Natural killer cell (primary cell): ENCODE data around the gene GRB10. TPM values are rescaled to one million over a fixed set of nuclear protein-coding genes. Genes with fewer than 3 reads are reported as not detected.

Experiments
- ATAC-seq, 3 donors: fragments of 150-1000 bp in 2 of 3; fragments of 200-7000 bp in 1 of 3; cut with Tn5 transposase; 1 replicate in 1 of 3; 2 replicates in 2 of 3; pipeline ENCODE4 v1.10.0; 2021; ENCODE audit warnings: mild to moderate bottlenecking in 2 of 3, moderate library complexity in 2 of 3
- DNase-seq, 2 donors: peaks; one replicate each; pipeline versions ENCODE4 v3.0.0 to v3.0.0-alpha.2; 2013 to 2021; ENCODE audit warnings: mixed read lengths in 1 of 2
- H3K27ac ChIP-seq: one replicate; pipeline ENCODE4 v1.5.1; 2013; ENCODE audit warnings: mild to moderate bottlenecking, low read length
- H3K27me3 ChIP-seq: one replicate; pipeline ENCODE4 v1.6.1; 2013; ENCODE audit warnings: low read length; ENCODE audit not compliant: control insufficient read depth, insufficient read depth
- H3K36me3 ChIP-seq: one replicate; pipeline ENCODE4 v1.6.1; 2013; ENCODE audit warnings: low read length; ENCODE audit not compliant: control insufficient read depth, insufficient read depth
- H3K4me1 ChIP-seq: one replicate; pipeline ENCODE4 v1.6.1; 2013; ENCODE audit warnings: low read length; ENCODE audit not compliant: control insufficient read depth, insufficient read depth
- H3K4me3 ChIP-seq: one replicate; pipeline ENCODE4 v1.5.1; 2013; ENCODE audit warnings: low read length
- H3K9me3 ChIP-seq: one replicate; pipeline ENCODE4 v1.6.1; 2013; ENCODE audit warnings: low read length; ENCODE audit not compliant: control insufficient read depth, insufficient read depth
- H3K27ac Mint-ChIP-seq, 2 donors: one replicate each; pipeline ENCODE4 v1.8.0; 2022; ENCODE audit warnings: mild to moderate bottlenecking in 2 of 2, mixed read lengths in 2 of 2, moderate library complexity in 1 of 2
- H3K27me3 Mint-ChIP-seq, 2 donors: one replicate each; pipeline ENCODE4 v1.8.0; 2022; ENCODE audit warnings: low read depth in 2 of 2, mixed read lengths in 2 of 2
- H3K36me3 Mint-ChIP-seq: one replicate; pipeline ENCODE4 v1.8.0; 2022; ENCODE audit warnings: mixed read lengths
- H3K4me1 Mint-ChIP-seq, 2 donors: one replicate each; pipeline ENCODE4 v1.8.0; 2022; ENCODE audit warnings: mixed read lengths in 2 of 2
- H3K4me3 Mint-ChIP-seq: one replicate; pipeline ENCODE4 v1.8.0; 2022; ENCODE audit warnings: mild to moderate bottlenecking, moderate library complexity, mixed read lengths
- H3K9me3 Mint-ChIP-seq, 2 donors: one replicate each; pipeline ENCODE4 v1.8.0; 2022; ENCODE audit warnings: mixed read lengths in 2 of 2
- WGBS: methylation state at CpG from one replicate; pipeline ENCODE4 v1.1.7; 2013; ENCODE audit warnings: missing lambda C conversion rate; ENCODE audit not compliant: insufficient coverage; 5-methylcytosine and 5-hydroxymethylcytosine counted together
- intact Hi-C: fragments of 100-400 bp; cut with micrococcal nuclease; formaldehyde crosslinking; loops from one replicate; pipeline ENCODE4 v1.14.2; 2022
- total RNA-seq, 4 donors: library from RNA; stranded (reverse); fragments of 120-200 nt in 1 of 4; gene quantifications; one replicate each; pipeline versions ENCODE4 v1.2.3 to v1.2.4, GENCODE V29; 2013 to 2022
- TF ChIP-seq, protein P1 (sequence below): fragments of 200-600 bp; IDR thresholded peaks from one replicate; pipeline ENCODE4 v1.8.0; 2022; ENCODE audit warnings: antibody characterized with exemption

The GRB10 gene
- total RNA-seq, 3 donors from 2014 or later (not counting 1 experiment from before 2014, with no cell fraction given), result 0.16 to 24.4 (median 1.4) TPM

DNA sequence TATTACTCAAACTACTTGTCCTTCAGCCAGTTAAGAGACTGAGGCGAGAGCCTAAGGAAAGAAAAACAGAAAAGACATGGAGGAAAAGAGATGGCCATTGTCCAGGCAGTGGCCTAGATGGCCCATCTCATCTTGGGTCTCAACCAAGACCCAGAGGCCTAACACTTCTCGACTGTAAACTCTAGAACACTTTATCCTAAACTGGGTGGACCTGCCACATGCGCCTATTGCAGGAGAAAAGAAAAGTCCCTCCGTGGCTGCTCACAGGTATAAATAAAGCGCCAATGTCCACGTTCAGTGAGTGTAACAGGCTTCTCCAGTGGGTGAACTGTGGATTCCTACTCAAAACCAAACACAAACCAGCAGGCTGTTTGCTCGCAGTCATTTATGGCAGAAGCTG, 124.8 kb downstream of the GRB10 start:
- H3K27me3 ChIP-seq, result no peaks in the 10 kb centered on the region
- no peak for DNase-seq
- no peak overlapping the region for H3K27ac Mint-ChIP-seq
- H3K9me3 ChIP-seq, result no peaks in the 10 kb centered on the region
- H3K27me3 Mint-ChIP-seq, result peaks cover 0 to 5% of the 10 kb centered on the region in 2 donors
- H3K27ac ChIP-seq, result no peak overlapping the region
- H3K4me1 ChIP-seq, result peaks cover 38% of the 10 kb centered on the region
- no peaks in the 10 kb centered on the region for H3K9me3 Mint-ChIP-seq
- intact Hi-C loops, result no loop called here
- H3K4me3 Mint-ChIP-seq, result no peak overlapping the region
- no peaks in the 10 kb centered on the region for H3K36me3 ChIP-seq
- H3K4me3 ChIP-seq, result no peak overlapping the region
- ATAC-seq, result no peak
- H3K36me3 Mint-ChIP-seq, result no peaks in the 10 kb centered on the region
- H3K4me1 Mint-ChIP-seq, result peaks cover 35 to 36% of the 10 kb centered on the region in 2 donors
- 94% methylated on average over 6 of the region's 7 CpGs for WGBS
- TF ChIP-seq, protein P1, sequence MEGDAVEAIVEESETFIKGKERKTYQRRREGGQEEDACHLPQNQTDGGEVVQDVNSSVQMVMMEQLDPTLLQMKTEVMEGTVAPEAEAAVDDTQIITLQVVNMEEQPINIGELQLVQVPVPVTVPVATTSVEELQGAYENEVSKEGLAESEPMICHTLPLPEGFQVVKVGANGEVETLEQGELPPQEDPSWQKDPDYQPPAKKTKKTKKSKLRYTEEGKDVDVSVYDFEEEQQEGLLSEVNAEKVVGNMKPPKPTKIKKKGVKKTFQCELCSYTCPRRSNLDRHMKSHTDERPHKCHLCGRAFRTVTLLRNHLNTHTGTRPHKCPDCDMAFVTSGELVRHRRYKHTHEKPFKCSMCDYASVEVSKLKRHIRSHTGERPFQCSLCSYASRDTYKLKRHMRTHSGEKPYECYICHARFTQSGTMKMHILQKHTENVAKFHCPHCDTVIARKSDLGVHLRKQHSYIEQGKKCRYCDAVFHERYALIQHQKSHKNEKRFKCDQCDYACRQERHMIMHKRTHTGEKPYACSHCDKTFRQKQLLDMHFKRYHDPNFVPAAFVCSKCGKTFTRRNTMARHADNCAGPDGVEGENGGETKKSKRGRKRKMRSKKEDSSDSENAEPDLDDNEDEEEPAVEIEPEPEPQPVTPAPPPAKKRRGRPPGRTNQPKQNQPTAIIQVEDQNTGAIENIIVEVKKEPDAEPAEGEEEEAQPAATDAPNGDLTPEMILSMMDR, result no peak

DNA sequence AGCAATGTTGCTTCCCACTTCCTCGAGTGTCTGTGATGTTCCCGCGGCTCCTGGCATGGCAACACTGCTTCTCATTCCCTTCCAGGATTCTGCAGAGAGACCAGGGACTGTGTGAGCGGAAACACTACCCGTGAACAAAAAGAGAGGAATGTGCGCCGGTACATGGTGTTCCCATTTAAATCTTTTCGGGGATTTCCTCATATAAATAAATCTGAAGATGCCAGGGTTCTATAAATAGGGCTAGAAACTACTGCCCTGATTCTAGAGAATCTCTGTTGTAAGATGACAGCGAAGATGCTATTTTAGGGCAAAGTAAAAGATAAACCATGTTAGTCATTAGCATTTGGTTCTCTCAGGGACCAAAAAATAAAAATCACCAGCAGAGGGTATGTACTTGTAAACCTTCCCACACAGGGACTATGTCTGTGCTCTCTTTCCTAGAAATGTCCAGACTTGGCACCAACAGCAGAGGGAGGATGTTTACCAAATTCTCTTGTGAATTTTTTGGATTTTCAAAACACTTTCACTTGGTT, 125.3 kb downstream of the GRB10 start:
- H3K4me3 Mint-ChIP-seq, result no peak overlapping the region
- intact Hi-C loops, result no loop called here
- peaks cover 30 to 31% of the 10 kb centered on the region in 2 donors for H3K4me1 Mint-ChIP-seq

DNA sequence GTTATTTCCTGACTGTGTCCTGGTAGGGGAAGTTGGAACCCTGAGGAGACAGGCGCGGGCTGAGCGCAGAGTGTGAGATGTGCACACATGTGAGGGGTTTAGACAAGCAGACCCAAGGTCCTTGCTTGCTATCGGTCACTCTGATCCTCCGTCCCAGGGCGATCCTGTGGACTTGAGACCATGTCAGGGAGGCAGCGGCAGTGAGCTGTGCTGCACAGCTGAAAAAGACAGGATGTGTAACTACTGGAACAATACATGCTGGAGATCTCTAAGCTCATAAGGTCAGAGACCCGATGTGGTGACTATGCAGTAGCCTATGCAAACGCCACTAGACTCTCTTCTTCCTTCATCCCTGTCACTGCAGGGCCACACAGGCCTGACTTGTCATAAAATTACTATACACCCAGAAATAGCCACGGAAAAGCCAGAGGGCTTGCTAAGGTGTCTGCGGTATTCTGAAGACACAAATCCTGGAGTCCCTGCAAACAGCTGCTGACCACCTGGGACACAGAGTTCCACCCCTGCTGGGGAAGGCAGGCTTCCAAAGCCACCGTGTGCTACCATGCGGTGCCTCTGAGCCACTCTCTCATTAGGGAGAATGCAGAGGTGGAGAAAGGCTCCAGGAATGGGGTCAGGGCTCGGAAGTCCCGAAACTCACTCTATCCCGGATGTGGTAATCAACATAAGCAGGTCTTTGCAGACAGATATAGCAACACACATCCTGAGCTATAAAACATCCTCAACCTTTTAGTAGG, 126.4 kb downstream of the GRB10 start:
- Histone ChIP-seq H3K4me1 (peaks cover 22% of the 10 kb centered on the region), H3K4me3 (no peak overlapping the region), H3K27me3 (no peaks in the 10 kb centered on the region), H3K9me3 (no peaks in the 10 kb centered on the region), H3K27ac (no peak overlapping the region), H3K36me3 (no peaks in the 10 kb centered on the region)
- H3K4me1 Mint-ChIP-seq, result peaks cover 20% of the 10 kb centered on the region in 2 donors
- H3K27me3 Mint-ChIP-seq, result peaks cover 0 to 5% of the 10 kb centered on the region in 2 donors
- no peaks in the 10 kb centered on the region for H3K36me3 Mint-ChIP-seq
- no peak overlapping the region for H3K4me3 Mint-ChIP-seq
- DNase-seq (no peak), ATAC-seq (no peak)
- TF ChIP-seq, protein P1, result no peak
- no peak overlapping the region for H3K27ac Mint-ChIP-seq
- H3K9me3 Mint-ChIP-seq, result no peaks in the 10 kb centered on the region
- intact Hi-C loops, result no loop called here
- WGBS, result 88% methylated on average over 16 of the region's 16 CpGs

More for the DNA sequence above, 125.3 kb downstream of the GRB10 start:
- no peak for DNase-seq
- H3K27me3 ChIP-seq, result no peaks in the 10 kb centered on the region
- no peak overlapping the region for H3K27ac ChIP-seq
- TF ChIP-seq, protein P1, result no peak
- no peaks in the 10 kb centered on the region for H3K36me3 ChIP-seq
- no peaks in the 10 kb centered on the region for H3K9me3 Mint-ChIP-seq
- no peaks in the 10 kb centered on the region for H3K36me3 Mint-ChIP-seq
- H3K4me3 ChIP-seq, result no peak overlapping the region
- ATAC-seq, result no peak
- 87% methylated on average over 9 of the region's 9 CpGs for WGBS
- peaks cover 0 to 5% of the 10 kb centered on the region in 2 donors for H3K27me3 Mint-ChIP-seq
- no peaks in the 10 kb centered on the region for H3K9me3 ChIP-seq
- no peak overlapping the region for H3K27ac Mint-ChIP-seq
- peaks cover 33% of the 10 kb centered on the region for H3K4me1 ChIP-seq
